Activated naive CD8-positive, alpha-beta T cell (primary cell): ENCODE data around the gene KMT5C.

ENCODE experiments used
- H3K27ac Mint-ChIP-seq: one replicate; pipeline ENCODE4 v1.8.0; 2021; ENCODE audit warnings: mixed read lengths
- H3K27me3 Mint-ChIP-seq: one replicate; pipeline ENCODE4 v1.8.0; 2021; ENCODE audit warnings: mixed read lengths
- H3K36me3 Mint-ChIP-seq: one replicate; pipeline ENCODE4 v1.8.0; 2021; ENCODE audit warnings: mixed read lengths
- H3K4me1 Mint-ChIP-seq: one replicate; pipeline ENCODE4 v1.8.0; 2021; ENCODE audit warnings: low read depth, mixed read lengths
- H3K4me3 Mint-ChIP-seq: one replicate; pipeline ENCODE4 v1.8.0; 2021; ENCODE audit warnings: mild to moderate bottlenecking, mixed read lengths
- H3K9me3 Mint-ChIP-seq: one replicate; pipeline ENCODE4 v1.8.0; 2021; ENCODE audit warnings: low read depth, mixed read lengths

Gene KMT5C

DNA sequence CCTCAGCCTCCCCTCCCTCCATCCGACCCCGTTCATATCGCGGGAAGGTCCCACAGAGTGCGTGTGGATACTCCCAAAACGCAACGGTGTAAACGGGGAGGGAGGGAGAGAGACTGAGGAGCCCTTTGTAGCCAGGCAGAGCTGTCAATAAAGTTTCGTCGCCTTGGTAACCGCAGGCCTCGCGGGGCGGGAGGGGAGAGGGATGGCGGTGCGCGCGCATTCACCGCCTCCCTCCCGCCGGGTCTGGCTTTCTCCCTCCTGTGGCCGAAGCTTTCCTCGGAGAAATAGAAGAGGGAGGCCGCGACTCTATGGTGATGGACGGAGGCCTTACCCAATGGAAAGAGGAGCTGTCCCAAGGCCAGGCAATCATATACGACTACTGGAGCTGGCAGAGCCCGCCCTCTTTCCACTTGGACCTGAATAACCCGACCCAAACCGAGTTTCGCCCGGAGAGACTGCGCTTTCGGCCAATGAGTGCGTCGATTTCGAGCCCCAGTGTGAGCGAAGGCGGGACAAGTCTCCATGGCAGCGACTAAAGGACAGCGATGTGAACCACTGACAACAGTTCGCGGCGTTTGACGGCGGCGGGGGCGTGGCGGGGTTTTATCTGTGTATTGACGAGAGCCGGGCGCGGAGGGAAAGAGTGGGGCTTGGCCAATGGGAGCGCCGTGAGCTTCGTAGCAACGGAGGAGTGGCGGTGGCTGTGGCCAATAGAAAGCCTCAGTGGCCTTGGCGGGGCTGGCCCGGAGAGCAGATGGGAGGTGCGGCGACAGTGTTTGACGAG is at the start of gene KMT5C:
KMT5C (plus strand) TSS at position 772 of the 784 bp plus-strand sequence. CDS start 2,061 bp downstream, outside the sequence.
- Mint-ChIP-seq H3K4me1 (peaks cover 16% of the 10 kb centered on the region), H3K27me3 (no peaks in the 10 kb centered on the region), H3K36me3 (no peaks in the 10 kb centered on the region), H3K9me3 (no peaks in the 10 kb centered on the region), H3K4me3 (peak within 1 kb of the TSS; percentile 89), H3K27ac (peak within 1 kb of the TSS; percentile 87)

DNA sequence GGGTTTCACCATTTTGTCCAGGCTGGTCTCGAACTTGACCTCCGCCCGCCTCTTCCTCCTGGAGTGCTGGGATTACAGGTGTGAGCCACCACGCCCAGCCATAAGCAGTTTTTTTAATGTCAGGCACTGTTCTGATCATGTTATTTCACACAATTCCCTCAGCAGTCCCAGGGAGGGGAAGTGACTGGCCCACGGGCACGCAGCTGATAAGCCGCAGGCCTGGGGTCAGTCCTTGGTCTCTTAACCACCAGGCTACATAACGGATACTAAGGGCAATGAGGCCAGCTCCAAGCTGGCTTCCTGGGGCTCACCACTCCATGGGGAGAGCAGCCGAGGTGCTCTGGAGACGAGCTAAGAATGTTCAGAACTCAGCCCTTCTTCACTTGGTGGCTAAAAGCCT is 42.4 kb upstream of the KMT5C start:
- no peak overlapping the region for H3K4me3 Mint-ChIP-seq
- H3K27ac Mint-ChIP-seq = no peak overlapping the region
- H3K36me3 Mint-ChIP-seq = no peaks in the 10 kb centered on the region
- no peaks in the 10 kb centered on the region for H3K27me3 Mint-ChIP-seq
- peaks cover 2% of the 10 kb centered on the region for H3K4me1 Mint-ChIP-seq
- H3K9me3 Mint-ChIP-seq = no peaks in the 10 kb centered on the region

DNA sequence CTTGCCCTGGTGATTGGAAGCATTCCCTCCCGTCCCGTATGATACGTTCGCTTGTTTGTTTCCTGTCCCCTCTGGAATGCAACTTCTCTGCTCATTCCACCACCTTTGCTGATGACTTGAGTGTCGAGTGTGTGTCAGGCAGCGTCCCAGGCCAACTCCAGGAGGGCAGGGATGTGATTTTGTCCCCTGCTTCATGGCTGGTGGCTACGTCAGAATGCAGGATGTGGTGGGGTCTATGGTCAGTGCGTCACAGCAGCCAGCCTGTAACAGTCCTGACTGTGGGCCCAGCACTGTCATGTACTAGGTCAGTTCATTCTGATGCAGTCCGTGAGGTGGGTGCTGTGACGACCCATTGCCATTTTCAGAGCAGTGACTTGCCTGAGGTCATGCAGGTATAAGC is 39.7 kb upstream of the KMT5C start:
- Mint-ChIP-seq H3K36me3 (no peaks in the 10 kb centered on the region), H3K4me1 (peaks cover 2% of the 10 kb centered on the region), H3K9me3 (no peaks in the 10 kb centered on the region), H3K4me3 (no peak overlapping the region), H3K27ac (no peak overlapping the region), H3K27me3 (no peaks in the 10 kb centered on the region)

DNA sequence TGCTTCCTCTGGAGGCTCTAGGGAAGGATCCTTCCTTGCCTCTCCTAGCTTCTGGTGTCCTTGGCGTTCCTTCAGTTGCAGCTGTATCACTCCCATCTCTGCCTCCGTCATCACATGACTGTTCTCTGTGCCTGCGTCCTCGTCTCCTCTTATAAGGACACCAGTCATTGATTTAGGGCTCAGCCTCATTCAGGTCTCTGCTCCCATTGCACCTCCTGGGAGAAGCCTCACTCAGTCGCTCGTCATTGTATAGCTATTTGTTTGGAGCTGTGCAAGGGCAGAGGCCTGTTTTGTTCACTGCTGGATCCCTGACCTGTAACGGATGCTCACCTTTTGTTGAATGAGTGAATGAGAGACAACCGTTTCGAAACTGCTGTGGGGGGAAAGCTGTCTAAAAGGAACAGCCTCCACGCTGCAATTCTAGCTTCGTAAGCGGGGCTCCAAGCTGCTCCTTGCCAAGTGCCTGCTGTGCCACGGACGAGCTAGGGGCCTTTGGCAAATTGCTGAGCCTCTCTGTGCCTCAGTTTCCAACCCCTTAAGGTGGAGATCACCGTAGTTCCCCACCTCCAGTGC is 38.7 kb upstream of the KMT5C start:
- Mint-ChIP-seq H3K27ac (peak overlapping the region; percentile 61), H3K4me3 (peak overlapping the region; percentile 88), H3K27me3 (no peaks in the 10 kb centered on the region), H3K9me3 (no peaks in the 10 kb centered on the region), H3K36me3 (no peaks in the 10 kb centered on the region), H3K4me1 (peaks cover 2% of the 10 kb centered on the region)

DNA sequence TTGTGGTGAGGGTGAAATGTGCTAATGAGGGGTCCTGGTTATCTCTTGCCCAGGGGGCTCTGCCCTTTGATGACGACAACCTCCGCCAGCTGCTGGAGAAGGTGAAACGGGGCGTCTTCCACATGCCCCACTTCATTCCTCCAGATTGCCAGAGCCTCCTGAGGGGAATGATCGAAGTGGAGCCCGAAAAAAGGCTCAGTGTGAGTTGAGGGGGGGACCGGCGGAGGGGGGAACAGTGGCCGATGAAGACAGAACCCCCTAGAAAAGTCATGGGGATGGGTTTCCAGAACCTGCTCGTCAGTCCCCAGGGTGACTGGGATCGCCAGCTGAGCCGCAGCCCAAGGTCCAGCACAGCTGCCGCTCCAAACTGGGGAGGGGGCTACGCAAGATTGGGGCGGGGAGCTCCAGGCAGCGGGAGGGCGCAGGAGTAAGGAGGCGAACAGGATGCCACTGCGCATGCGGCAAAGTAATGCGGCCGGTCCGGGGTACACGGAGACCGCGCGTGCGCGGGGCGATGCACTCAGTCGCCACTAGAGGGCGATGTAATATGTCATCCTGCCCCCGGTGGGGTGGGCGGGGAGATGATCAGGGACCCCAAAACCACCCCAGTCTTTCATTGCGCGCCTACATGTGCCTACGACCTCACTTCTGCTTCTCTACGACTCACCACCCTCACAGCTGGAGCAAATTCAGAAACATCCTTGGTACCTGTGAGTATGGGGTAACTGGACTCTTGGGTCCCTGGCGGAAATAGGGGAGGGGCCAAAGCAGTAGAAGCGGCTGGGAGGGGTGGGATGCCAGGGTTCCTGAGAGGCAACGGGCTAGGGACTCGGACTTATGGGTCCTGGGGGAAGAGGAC is 38.0 kb upstream of the KMT5C start:
- no peaks in the 10 kb centered on the region for H3K9me3 Mint-ChIP-seq
- H3K4me3 Mint-ChIP-seq = peak overlapping the region; percentile 88
- peak overlapping the region; percentile 75 for H3K27ac Mint-ChIP-seq
- peaks cover 2% of the 10 kb centered on the region for H3K4me1 Mint-ChIP-seq
- no peaks in the 10 kb centered on the region for H3K36me3 Mint-ChIP-seq
- H3K27me3 Mint-ChIP-seq = no peaks in the 10 kb centered on the region

DNA sequence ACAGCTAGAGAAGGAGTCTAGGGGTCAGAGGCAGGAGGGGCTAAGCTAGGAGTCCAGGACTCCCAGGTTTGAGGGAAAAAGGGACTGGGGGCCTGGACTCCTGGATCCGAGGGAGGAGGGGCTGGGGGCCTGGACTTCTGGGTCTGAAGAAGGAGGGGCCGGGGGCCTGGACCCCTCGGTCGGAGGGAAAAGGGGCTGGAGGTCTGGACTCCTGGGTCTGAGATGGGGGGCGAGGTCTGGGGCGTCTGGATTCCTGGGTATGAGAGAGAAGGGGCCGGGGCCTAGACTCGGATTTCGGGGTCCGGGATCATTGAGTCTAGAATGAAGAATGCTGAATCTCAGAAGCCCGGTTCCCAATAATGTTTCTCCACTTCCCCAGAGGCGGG is 37.4 kb upstream of the KMT5C start:
- Mint-ChIP-seq H3K4me3 (peak overlapping the region; percentile 88), H3K4me1 (peaks cover 2% of the 10 kb centered on the region), H3K36me3 (no peaks in the 10 kb centered on the region), H3K9me3 (no peaks in the 10 kb centered on the region), H3K27me3 (no peaks in the 10 kb centered on the region), H3K27ac (peak overlapping the region; percentile 75)

DNA sequence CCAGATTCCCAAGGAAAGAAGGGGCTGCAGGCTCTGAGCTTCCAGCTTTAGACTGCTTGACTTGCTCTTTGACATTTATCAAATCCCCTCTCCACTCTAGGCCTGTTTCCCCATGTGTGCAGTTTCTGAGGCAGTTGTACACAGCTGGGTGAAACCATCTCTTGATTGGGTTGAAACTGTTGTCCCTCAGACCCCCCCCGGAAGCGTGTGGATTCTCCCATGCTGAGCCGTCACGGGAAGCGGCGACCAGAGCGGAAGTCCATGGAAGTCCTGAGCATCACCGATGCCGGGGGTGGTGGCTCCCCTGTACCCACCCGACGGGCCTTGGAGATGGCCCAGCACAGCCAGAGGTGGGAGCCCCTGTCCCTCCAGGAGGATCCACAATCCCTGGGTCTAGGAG is 36.2 kb upstream of the KMT5C start:
- Mint-ChIP-seq H3K4me1 (peaks cover 2% of the 10 kb centered on the region), H3K27me3 (no peaks in the 10 kb centered on the region), H3K4me3 (no peak overlapping the region), H3K36me3 (no peaks in the 10 kb centered on the region), H3K9me3 (no peaks in the 10 kb centered on the region), H3K27ac (no peak overlapping the region)

DNA sequence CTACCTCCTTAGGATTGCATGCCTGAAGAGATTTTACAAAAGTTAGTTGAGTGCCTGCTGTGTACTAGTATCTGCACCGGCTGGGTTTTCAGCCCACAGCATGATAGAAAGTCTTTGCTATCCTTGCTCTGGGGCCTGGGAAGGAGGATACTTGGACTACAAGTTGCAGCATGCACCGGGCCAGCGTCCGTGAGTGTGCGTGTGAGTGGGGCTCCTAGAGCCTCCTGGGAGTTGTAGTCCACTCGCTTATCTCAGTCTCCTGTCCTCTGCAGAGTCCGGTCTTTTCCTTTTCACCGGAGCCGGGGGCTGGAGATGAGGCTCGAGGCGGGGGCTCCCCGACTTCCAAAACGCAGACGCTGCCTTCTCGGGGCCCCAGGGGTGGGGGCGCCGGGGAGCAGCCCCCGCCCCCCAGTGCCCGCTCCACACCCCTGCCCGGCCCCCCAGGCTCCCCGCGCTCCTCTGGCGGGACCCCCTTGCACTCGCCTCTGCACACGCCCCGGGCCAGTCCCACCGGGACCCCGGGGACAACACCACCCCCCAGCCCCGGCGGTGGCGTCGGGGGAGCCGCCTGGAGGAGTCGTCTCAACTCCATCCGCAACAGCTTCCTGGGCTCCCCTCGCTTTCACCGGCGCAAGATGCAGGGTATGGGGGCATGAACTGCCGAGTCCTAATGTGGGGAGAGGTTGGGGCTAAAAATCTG is 35.2 kb upstream of the KMT5C start:
- Mint-ChIP-seq H3K36me3 (no peaks in the 10 kb centered on the region), H3K27me3 (no peaks in the 10 kb centered on the region), H3K9me3 (no peaks in the 10 kb centered on the region), H3K27ac (no peak overlapping the region), H3K4me1 (peaks cover 2% of the 10 kb centered on the region), H3K4me3 (no peak overlapping the region)

DNA sequence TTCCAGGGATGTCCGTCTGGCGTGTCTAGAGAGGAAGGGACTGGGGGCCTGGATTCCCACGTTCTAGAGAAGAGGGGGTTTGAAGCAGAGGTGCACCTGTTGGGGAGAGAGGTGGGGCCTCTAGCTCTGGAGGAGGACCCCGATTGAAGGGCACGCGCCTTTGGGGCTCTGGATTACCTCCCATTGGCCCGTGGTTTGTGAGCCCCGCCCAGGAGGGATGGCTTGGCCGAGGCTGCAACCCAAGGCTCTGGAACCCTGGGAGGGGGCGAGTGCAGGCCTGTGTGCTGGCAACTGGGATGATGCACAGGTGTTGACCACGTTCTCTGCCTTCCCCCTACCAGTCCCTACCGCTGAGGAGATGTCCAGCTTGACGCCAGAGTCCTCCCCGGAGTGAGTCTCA is 34.7 kb upstream of the KMT5C start:
- Mint-ChIP-seq H3K4me1 (peaks cover 2% of the 10 kb centered on the region), H3K27ac (no peak overlapping the region), H3K36me3 (no peaks in the 10 kb centered on the region), H3K9me3 (no peaks in the 10 kb centered on the region), H3K27me3 (no peaks in the 10 kb centered on the region), H3K4me3 (no peak overlapping the region)

DNA sequence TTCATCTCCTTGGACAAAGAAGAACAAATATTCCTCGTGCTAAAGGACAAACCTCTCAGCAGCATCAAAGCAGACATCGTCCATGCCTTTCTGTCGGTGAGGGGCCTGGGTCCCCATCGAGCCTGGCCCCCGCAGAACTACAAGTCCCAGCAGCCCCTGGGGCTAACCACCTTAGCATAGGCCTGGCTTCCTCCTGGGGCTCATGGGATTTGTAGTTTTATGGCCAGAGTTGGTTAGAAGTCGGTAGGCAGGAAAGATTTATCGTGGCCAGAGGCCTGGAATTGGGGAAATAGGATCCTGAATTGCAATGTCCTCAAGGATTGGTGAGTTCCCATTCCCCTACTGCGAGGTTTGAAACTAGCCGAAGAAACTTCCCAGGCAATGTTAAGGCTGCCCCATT is 34.2 kb upstream of the KMT5C start:
- H3K9me3 Mint-ChIP-seq = no peaks in the 10 kb centered on the region
- H3K4me1 Mint-ChIP-seq = peaks cover 2% of the 10 kb centered on the region
- no peak overlapping the region for H3K4me3 Mint-ChIP-seq
- H3K27ac Mint-ChIP-seq = no peak overlapping the region
- no peaks in the 10 kb centered on the region for H3K27me3 Mint-ChIP-seq
- no peaks in the 10 kb centered on the region for H3K36me3 Mint-ChIP-seq

DNA sequence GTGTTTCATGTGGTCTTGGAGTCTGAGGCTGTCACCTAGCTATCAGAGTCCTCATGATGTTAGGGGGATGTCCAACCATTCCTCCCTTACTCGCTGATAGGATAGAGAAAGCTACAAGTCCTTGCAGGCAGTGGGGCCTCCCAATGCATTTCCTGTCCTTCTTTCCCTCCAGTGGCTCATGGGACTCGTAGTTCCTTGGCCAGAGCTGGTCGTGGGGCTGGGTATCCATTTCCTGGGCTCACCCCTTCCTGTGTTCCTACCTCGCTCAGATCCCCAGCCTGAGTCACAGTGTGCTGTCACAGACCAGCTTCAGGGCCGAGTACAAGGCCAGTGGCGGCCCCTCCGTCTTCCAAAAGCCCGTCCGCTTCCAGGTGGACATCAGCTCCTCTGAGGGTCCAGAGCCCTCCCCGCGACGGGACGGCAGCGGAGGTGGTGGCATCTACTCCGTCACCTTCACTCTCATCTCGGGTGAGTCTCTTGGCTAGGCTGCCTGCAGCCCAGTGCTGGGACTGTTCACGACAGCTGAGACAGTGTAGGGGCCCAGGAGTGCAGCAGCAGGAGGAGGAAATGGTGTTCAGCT is 33.6 kb upstream of the KMT5C start:
- H3K36me3 Mint-ChIP-seq = no peaks in the 10 kb centered on the region
- H3K9me3 Mint-ChIP-seq = no peaks in the 10 kb centered on the region
- no peak overlapping the region for H3K27ac Mint-ChIP-seq
- H3K4me1 Mint-ChIP-seq = peaks cover 2% of the 10 kb centered on the region
- no peaks in the 10 kb centered on the region for H3K27me3 Mint-ChIP-seq
- H3K4me3 Mint-ChIP-seq = no peak overlapping the region

DNA sequence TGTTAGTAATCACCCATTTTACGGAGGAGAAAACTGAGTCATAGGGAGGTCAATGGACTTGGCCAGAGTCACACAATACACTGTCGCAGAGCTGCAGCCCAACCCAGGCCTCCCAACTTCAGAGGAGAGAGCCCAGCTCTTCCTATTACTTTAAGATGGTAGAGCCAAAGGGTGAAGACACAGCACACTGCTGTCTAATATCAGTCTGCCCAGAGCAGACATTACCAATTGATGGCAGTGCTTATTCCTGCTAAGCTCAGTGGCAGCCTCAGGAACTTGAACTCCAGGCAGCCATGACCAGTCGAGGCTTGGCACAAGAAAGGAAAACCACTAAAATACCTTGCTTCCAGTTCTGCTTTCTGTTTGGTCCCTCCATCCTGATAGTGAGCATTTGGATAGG is 33.0 kb upstream of the KMT5C start:
- no peak overlapping the region for H3K4me3 Mint-ChIP-seq
- H3K36me3 Mint-ChIP-seq = no peaks in the 10 kb centered on the region
- H3K27ac Mint-ChIP-seq = no peak overlapping the region
- H3K27me3 Mint-ChIP-seq = no peaks in the 10 kb centered on the region
- no peaks in the 10 kb centered on the region for H3K9me3 Mint-ChIP-seq
- peaks cover 2% of the 10 kb centered on the region for H3K4me1 Mint-ChIP-seq

DNA sequence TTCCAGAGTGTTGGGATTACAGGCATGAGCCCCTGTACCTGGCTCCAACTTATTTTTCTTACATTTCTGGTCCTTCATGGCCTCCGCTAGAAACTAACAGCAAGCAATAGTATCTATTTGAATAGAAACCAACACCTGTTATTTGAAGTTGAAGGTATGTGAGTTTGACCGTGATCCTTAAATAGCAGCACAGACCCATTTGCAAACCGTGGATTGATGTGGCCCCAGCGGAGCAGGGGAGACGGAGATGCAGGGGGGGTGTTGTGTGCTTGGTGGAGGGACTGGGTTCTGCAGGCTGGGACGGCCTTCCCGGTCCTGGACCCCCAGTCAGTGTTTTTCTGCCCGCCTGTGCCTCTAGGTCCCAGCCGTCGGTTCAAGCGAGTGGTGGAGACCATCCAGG is 31.4 kb upstream of the KMT5C start:
- no peaks in the 10 kb centered on the region for H3K27me3 Mint-ChIP-seq
- H3K27ac Mint-ChIP-seq = no peak overlapping the region
- H3K4me3 Mint-ChIP-seq = no peak overlapping the region
- no peaks in the 10 kb centered on the region for H3K4me1 Mint-ChIP-seq
- no peaks in the 10 kb centered on the region for H3K36me3 Mint-ChIP-seq
- H3K9me3 Mint-ChIP-seq = no peaks in the 10 kb centered on the region

DNA sequence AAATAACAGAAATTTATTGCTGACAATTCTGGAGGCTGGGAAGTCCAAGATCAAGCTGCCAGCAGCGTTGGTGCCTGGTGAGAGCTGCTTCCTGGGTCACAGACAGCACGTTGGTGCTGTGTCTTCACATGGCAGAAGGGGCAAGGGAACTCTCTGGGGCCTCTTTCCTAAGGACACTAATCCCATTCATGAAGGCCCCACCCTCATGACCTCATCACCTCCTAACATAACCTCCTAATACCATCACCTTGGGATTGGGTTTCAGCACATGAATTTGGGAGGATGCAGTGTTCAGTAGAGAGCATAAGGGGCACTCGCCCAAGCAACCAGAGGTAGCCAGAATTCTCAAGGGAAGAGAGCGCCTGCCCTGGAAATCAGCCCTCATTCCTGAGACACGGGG is 30.2 kb upstream of the KMT5C start:
- H3K27me3 Mint-ChIP-seq = no peaks in the 10 kb centered on the region
- H3K9me3 Mint-ChIP-seq = no peaks in the 10 kb centered on the region

More for the DNA sequence above, 30.2 kb upstream of the KMT5C start:
- Mint-ChIP-seq H3K27ac (no peak overlapping the region), H3K36me3 (no peaks in the 10 kb centered on the region), H3K4me1 (no peaks in the 10 kb centered on the region), H3K4me3 (no peak overlapping the region)
